Occipital lobe (tissue), 2 donors: Measurements from ENCODE around the gene NGB. TPM values are rescaled to one million over a fixed set of nuclear protein-coding genes. Genes with fewer than 3 reads are reported as not detected.
"Not testable (repeated sequence)": the region's sequence is repeated elsewhere in the genome, so short reads cannot be mapped to it uniquely, and the experiment has no call there.

Experiments used
- DNase-seq: peaks from one replicate; lab custom pipeline; 2025; lab: John Stamatoyannopoulos, UW
- total RNA-seq: library from RNA; depleted of rRNA; stranded (reverse); fragments of >200 nt; gene quantifications from one replicate; pipeline ENCODE4 v1.2.3, GENCODE V29; 2014

NGB gene
- total RNA-seq, 1 donor from 2014 or later, result 4.1 TPM

- DNase-seq, result no peak
These were observed 25.1 kb upstream of the NGB start for GRCh38 chr14:77296155-77296554.

GRCh38 chr14:77290705-77291104 lies 19.7 kb upstream of the NGB start:
- no peak for DNase-seq

GRCh38 chr14:77286576-77286975 lies 15.6 kb upstream of the NGB start:
- DNase-seq, result no peak

GRCh38 chr14:77284466-77284865 lies 13.5 kb upstream of the NGB start:
- DNase-seq, result peak; percentile 20

- no peak for DNase-seq
These were observed 13.1 kb upstream of the NGB start for GRCh38 chr14:77284066-77284465.

- DNase-seq, result no peak
These were observed 10.9 kb upstream of the NGB start for GRCh38 chr14:77281852-77282410.

GRCh38 chr14:77280921-77281320 lies 9.9 kb upstream of the NGB start:
- not testable (repeated sequence) for DNase-seq

- DNase-seq, result no peak
These were observed 8.7 kb upstream of the NGB start for GRCh38 chr14:77279719-77280118.

GRCh38 chr14:77278461-77279230 lies 7.6 kb upstream of the NGB start:
- DNase-seq, result no peak

- DNase-seq, result no peak
These were observed 6.0 kb upstream of the NGB start for GRCh38 chr14:77276959-77277358.

- DNase-seq, result no peak
These were observed 5.4 kb upstream of the NGB start for GRCh38 chr14:77276295-77276935.

GRCh38 chr14:77275601-77276017 lies 4.6 kb upstream of the NGB start:
- no peak for DNase-seq

- no peak for DNase-seq
These were observed 4.1 kb upstream of the NGB start for GRCh38 chr14:77275041-77275580.

GRCh38 chr14:77273796-77274195 lies 2.8 kb upstream of the NGB start:
- no peak for DNase-seq

- no peak for DNase-seq
These were observed 1.3 kb upstream of the NGB start for GRCh38 chr14:77272261-77272660.

- no peak for DNase-seq
These were observed 469 bp downstream of the NGB start for GRCh38 chr14:77270361-77271112.

GRCh38 chr14:77268989-77269600 lies 1.9 kb downstream of the NGB start:
- DNase-seq, result no peak

- DNase-seq, result no peak
These were observed 2.9 kb downstream of the NGB start for GRCh38 chr14:77267937-77268699.

GRCh38 chr14:77266336-77266735 lies 4.7 kb downstream of the NGB start:
- DNase-seq, result no peak

GRCh38 chr14:77265561-77266335 lies 5.3 kb downstream of the NGB start:
- DNase-seq, result no peak
